ENCODE data around the gene CD58.
"Not testable (repeated sequence)": the region's sequence is repeated elsewhere in the genome, so short reads cannot be mapped to it uniquely, and the experiment has no call there.

Gene CD58

GRCh38 chr1:116571215-116571919 is 541 bp upstream of the CD58 start:
- DNase-seq (ENCODE audit: low spot score): no peak

GRCh38 chr1:116569776-116570357 is 959 bp downstream of the CD58 start:
- no peak for DNase-seq (ENCODE audit: low spot score)

- no peak for DNase-seq (ENCODE audit: low spot score)
Observed at GRCh38 chr1:116569381-116569670, 1.5 kb downstream of the CD58 start.

- DNase-seq (ENCODE audit: low spot score): no peak
Observed at GRCh38 chr1:116568662-116569380, 2.0 kb downstream of the CD58 start.

- DNase-seq (ENCODE audit: low spot score): no peak
Observed at GRCh38 chr1:116567790-116568661, 2.8 kb downstream of the CD58 start.

GRCh38 chr1:116565222-116565621 is 5.6 kb downstream of the CD58 start:
- DNase-seq (ENCODE audit: low spot score): no peak

- DNase-seq (ENCODE audit: low spot score): no peak
Observed at GRCh38 chr1:116564426-116564825, 6.4 kb downstream of the CD58 start.

- DNase-seq (ENCODE audit: low spot score): not testable (repeated sequence)
Observed at GRCh38 chr1:116562465-116562864, 8.4 kb downstream of the CD58 start.

- no peak for DNase-seq (ENCODE audit: low spot score)
Observed at GRCh38 chr1:116561563-116561962, 9.3 kb downstream of the CD58 start.

GRCh38 chr1:116560704-116561490 is 9.9 kb downstream of the CD58 start:
- DNase-seq (ENCODE audit: low spot score): no peak

- no peak for DNase-seq (ENCODE audit: low spot score)
Observed at GRCh38 chr1:116559304-116559761, 11.5 kb downstream of the CD58 start.

- DNase-seq (ENCODE audit: low spot score): no peak
Observed at GRCh38 chr1:116558571-116558970, 12.3 kb downstream of the CD58 start.

GRCh38 chr1:116558140-116558549 is 12.7 kb downstream of the CD58 start:
- DNase-seq (ENCODE audit: low spot score): no peak

GRCh38 chr1:116557323-116557878 is 13.4 kb downstream of the CD58 start:
- no peak for DNase-seq (ENCODE audit: low spot score)

GRCh38 chr1:116556289-116557006 is 14.4 kb downstream of the CD58 start:
- DNase-seq (ENCODE audit: low spot score): no peak

GRCh38 chr1:116554924-116555323 is 15.9 kb downstream of the CD58 start:
- no peak for DNase-seq (ENCODE audit: low spot score)

GRCh38 chr1:116553386-116554115 is 17.3 kb downstream of the CD58 start:
- no peak for DNase-seq (ENCODE audit: low spot score)

GRCh38 chr1:116546354-116546977 is 24.4 kb downstream of the CD58 start:
- DNase-seq (ENCODE audit: low spot score): no peak

- no peak for DNase-seq (ENCODE audit: low spot score)
Observed at GRCh38 chr1:116545359-116545705, 25.5 kb downstream of the CD58 start.
